ENCODE measurements around the gene TSPAN9.

TSPAN9 gene

DNA sequence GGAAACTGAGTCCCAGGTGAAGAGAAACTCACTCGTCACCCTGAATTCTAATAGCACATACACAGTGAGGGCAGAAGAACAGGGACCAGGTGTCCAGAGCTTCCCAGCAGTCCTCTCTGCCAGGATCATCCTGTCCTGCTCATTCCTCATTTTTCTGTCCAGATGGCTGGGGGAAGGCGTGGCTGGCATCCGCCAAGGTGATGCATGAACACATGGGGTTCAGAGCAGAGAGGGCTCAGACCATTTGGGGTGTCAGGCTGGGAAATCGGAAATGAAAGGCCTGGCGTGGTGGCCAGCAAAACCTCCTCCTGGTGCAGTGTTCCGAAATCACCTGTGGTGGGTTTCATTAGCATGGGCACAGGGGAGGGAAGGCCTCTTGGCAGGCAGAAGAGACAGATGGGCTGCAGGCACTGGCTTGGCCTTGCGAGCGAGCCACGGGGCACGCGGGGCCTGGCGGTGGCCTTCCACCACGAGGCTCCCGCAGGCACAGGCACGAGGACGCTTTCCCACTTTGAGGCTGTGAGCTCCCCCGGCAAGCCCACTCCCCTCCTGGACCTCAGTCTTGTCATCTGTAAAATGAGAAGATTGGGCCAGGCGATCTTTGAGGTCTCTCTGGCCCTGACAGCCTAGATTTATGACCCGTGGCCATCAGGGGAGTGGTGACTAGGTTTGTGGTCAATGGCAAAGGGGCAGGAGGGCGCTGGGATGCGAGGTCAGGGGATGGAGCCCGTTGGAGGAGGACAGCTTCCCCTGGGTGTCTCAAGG, 68.5 kb downstream of the TSPAN9 start:
- TF ChIP-seq, protein P1, sequence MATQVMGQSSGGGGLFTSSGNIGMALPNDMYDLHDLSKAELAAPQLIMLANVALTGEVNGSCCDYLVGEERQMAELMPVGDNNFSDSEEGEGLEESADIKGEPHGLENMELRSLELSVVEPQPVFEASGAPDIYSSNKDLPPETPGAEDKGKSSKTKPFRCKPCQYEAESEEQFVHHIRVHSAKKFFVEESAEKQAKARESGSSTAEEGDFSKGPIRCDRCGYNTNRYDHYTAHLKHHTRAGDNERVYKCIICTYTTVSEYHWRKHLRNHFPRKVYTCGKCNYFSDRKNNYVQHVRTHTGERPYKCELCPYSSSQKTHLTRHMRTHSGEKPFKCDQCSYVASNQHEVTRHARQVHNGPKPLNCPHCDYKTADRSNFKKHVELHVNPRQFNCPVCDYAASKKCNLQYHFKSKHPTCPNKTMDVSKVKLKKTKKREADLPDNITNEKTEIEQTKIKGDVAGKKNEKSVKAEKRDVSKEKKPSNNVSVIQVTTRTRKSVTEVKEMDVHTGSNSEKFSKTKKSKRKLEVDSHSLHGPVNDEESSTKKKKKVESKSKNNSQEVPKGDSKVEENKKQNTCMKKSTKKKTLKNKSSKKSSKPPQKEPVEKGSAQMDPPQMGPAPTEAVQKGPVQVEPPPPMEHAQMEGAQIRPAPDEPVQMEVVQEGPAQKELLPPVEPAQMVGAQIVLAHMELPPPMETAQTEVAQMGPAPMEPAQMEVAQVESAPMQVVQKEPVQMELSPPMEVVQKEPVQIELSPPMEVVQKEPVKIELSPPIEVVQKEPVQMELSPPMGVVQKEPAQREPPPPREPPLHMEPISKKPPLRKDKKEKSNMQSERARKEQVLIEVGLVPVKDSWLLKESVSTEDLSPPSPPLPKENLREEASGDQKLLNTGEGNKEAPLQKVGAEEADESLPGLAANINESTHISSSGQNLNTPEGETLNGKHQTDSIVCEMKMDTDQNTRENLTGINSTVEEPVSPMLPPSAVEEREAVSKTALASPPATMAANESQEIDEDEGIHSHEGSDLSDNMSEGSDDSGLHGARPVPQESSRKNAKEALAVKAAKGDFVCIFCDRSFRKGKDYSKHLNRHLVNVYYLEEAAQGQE (IDR thresholded peaks at IDR 0.05; ENCODE audit: insufficient read depth in 1 of 2, low read depth in 2 of 2, low read length in 2 of 2): no peak
- TF ChIP-seq TAF1 (IDR thresholded peaks at IDR 0.05; ENCODE audit: borderline replicate concordance, insufficient read depth, low read length): no peak
- TF ChIP-seq FOXP2 (optimal IDR thresholded peaks at IDR 0.05; ENCODE audit: borderline replicate concordance, extremely low read depth, extremely low read length, insufficient read depth): no peak
- no peak for TF ChIP-seq POLR2AphosphoS5 (IDR thresholded peaks at IDR 0.05; ENCODE audit: low read depth, low read length)
- no peak for TF ChIP-seq SIN3A (IDR thresholded peaks at IDR 0.05; ENCODE audit: borderline replicate concordance, insufficient read depth, low read length)

DNA sequence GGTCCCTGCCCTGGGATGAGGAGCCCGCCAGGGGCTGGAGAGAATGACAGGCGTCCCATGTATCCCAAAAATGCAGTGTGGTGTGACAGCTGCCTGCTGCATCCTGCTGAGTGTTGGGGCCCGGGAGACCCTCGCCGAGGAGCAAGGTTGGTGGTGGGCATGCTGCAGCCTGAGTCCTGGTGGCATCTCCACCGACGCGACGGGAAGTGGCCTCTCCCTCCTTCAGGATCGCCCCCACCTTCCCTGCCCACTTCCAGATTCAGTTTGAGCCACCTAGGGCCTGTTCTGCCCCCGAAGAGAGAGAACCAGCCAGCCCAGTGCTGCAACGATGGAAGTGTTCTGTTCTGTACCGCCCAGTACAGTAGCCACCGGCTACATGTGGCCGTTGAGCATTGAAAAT, 70.1 kb downstream of the TSPAN9 start:
- TF ChIP-seq TAF1 (IDR thresholded peaks at IDR 0.05; ENCODE audit: borderline replicate concordance, insufficient read depth, low read length): no peak
- TF ChIP-seq FOXP2 (optimal IDR thresholded peaks at IDR 0.05; ENCODE audit: borderline replicate concordance, extremely low read depth, extremely low read length, insufficient read depth): no peak
- no peak for TF ChIP-seq SIN3A (IDR thresholded peaks at IDR 0.05; ENCODE audit: borderline replicate concordance, insufficient read depth, low read length)
- no peak for TF ChIP-seq POLR2AphosphoS5 (IDR thresholded peaks at IDR 0.05; ENCODE audit: low read depth, low read length)
- TF ChIP-seq, protein P1 (IDR thresholded peaks at IDR 0.05; ENCODE audit: insufficient read depth in 1 of 2, low read depth in 2 of 2, low read length in 2 of 2): no peak

DNA sequence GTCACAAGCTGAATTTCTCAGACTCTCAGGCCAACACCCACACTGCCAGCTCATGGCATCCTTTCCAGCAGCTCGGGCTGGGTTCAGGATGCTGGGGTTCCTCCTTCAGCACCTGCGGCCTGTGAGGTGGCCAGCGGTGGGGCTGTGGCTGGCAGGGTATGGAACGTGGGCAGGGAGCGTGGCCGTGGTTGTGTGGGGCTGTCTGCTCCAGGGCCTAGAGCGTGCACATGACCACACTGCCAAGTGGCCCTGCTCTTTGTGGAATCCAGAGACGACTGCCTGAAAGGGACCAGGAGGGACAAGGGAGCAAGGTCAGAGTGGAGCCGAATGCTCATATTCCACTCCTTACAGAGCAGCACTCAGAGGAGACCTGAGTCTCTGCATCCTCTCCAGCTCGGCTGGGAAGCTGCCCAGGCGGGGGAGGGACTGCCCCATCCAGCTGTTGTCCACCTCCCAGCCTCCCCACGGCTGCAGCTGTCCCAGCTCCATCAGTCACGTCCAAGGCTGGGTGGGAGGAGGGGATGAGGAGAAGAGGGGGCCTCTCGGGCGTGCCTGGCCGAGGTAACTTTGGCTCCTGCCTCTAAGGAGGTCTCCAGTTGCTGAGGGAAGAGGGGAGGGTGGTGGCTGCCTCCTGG, 71.3 kb downstream of the TSPAN9 start:
- TF ChIP-seq POLR2AphosphoS5 (IDR thresholded peaks at IDR 0.05; ENCODE audit: low read depth, low read length): no peak
- no peak for TF ChIP-seq FOXP2 (optimal IDR thresholded peaks at IDR 0.05; ENCODE audit: borderline replicate concordance, extremely low read depth, extremely low read length, insufficient read depth)
- TF ChIP-seq SIN3A (IDR thresholded peaks at IDR 0.05; ENCODE audit: borderline replicate concordance, insufficient read depth, low read length): no peak
- TF ChIP-seq, protein P1 (IDR thresholded peaks at IDR 0.05; ENCODE audit: insufficient read depth in 1 of 2, low read depth in 2 of 2, low read length in 2 of 2): no peak
- TF ChIP-seq TAF1 (IDR thresholded peaks at IDR 0.05; ENCODE audit: borderline replicate concordance, insufficient read depth, low read length): no peak

DNA sequence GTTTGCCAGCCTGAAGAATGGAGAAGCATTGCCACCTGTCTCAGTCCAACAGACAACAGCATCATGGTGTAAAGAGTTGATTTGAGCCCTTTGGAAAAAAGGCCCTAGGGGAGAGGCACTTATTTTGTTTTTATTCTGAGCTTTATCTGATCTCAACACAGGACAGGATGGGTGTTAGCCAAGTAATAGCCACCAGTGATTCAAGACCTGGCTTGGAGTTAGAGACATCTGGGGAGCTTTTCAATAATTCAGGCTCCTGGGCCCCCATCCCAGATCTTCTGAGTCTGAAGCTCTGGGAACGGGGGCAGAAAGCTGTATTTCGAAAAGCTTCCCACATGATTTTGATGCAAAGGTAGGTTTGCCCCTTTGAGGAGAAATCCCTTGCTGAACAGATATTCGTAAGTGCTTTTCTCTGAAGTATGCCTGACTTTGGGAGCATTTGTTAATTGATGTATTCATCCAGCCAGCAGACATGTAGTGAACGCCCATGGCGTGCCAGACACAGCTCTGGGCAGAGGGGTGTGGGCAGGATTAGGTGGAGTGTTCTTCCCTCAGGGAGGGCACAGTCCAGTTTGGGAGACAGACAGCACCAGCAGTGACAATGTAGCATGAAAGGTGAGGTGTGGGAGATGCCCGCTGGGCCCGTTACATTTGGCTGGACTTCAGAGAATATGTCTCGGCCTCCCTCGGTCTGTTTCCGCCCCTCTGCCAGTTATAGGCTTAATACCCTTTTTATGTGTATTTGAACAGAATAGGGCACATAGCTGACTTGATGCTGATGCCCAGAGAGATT, 72.5 kb downstream of the TSPAN9 start:
- TF ChIP-seq, protein P1 (IDR thresholded peaks at IDR 0.05; ENCODE audit: insufficient read depth in 1 of 2, low read depth in 2 of 2, low read length in 2 of 2): no peak
- TF ChIP-seq TAF1 (IDR thresholded peaks at IDR 0.05; ENCODE audit: borderline replicate concordance, insufficient read depth, low read length) (no peak), FOXP2 (optimal IDR thresholded peaks at IDR 0.05; ENCODE audit: borderline replicate concordance, extremely low read depth, extremely low read length, insufficient read depth) (no peak)
